ENCODE results near the gene BCAR1. TPM values are rescaled to one million over a fixed set of nuclear protein-coding genes. Genes with fewer than 3 reads are reported as not detected.
"Not testable (repeated sequence)": the region's sequence is repeated elsewhere in the genome, so short reads cannot be mapped to it uniquely, and the experiment has no call there.

Gene BCAR1
- total RNA-seq, 1 donor from 2014 or later = 33.0 TPM

- no peak for ATAC-seq
These were observed 1.8 kb upstream of the BCAR1 start for GRCh38 chr16:75252946-75253911.

DNA sequence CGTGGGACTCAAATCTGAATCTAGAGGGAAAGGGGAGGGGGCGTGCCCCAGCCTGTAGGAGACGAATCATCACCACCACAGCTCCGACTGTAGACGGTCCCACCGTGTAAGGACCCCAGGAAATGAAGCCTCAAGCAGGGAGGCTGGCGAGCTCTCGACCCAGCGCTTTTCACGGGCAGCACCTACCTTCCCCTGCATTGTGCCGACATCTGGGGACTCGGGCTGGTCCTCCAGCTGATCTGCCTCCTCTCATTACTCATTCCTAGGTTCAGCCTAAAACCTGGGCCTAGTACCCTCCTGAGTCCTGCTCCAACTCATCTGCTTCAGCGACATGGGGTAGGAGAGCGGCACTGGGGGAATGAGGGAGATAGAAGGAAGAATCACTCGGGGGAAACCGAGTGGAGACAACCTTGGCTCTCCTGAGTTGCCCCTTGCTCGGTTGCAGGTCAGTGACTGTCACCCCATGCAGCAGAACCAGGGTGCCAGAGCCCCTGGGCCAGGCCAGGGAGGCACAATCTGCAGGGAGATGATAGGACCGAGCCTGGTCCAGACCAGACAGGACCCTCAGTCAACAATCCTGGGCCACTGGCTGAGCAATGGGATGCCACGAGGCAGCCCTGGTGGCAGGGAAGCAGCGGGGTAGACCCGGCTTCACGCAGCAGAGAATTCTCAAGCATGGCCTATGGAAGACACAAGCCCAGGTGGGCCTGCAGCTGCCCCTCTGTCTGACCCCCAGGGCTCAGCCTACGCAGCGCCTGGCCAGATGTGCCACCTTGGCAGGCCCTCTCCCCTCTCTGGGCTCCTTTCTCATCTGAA, 833 bp upstream of the BCAR1 start:
- no peak for ATAC-seq

- peak; percentile 25 for ATAC-seq
These were observed 580 bp downstream of the BCAR1 start for GRCh38 chr16:75250809-75251279.

GRCh38 chr16:75250089-75250808, 1.2 kb downstream of the BCAR1 start:
- peak; percentile 49 for ATAC-seq

DNA sequence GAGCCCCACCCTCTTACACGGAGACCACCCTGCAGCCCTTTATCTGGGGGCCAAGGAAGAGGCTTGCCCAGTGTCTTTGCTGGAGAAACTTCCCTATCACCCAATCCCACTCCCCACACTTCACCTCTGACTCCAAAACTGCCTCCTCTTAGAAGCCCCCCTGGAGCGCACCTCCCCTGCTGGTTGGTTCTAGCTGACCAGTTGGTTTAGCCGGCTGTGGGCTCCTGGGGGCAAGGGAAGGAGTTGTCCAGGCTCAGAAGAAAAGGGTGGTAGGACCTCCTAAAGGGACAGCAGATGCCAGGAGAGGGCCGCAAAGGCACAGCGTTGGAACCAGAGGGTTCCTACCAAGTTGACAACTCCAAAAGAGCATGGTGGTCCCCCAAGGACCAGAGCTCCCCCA, 2.0 kb downstream of the BCAR1 start:
- no peak for ATAC-seq

DNA sequence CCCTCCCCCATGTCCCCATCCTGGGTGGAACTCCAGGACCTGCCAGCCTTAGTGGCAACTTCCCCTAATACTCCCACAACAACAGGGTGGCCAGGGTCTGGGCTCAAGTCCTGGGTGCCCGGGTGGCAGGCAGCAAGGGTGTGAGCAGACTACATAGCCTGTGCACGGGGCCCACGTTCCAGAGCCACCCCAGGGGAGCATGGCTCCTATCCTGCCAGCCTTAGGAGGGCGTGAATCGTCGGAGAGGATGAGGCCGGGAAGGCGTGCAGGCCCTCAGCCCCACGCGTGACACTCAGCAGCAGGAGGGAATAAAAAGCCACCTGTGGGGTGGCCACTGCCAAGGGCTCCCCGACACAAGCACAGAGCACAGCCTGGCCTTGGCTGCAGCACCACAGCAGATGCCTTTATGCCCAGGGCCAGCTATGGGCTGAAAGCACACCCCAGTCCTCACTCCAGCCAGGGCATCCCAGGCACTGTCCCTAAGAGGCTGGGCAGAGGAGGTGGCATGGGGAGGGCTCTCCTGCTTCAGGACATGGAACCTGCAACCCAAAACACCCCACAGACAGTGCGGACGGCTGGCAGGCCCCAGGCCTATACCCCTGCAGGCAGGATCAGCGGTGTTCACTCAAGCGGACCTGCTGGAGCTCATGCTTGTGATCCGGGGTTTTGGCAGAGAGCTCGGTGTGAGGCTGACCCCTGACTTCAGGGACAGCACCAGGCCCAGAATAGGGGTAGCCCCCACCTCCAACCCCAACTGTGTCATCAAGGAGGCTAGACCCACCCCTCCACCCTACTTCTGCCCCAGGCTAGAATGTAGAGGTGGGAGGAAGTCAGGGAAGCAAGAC, 2.7 kb downstream of the BCAR1 start:
- no peak for ATAC-seq

DNA sequence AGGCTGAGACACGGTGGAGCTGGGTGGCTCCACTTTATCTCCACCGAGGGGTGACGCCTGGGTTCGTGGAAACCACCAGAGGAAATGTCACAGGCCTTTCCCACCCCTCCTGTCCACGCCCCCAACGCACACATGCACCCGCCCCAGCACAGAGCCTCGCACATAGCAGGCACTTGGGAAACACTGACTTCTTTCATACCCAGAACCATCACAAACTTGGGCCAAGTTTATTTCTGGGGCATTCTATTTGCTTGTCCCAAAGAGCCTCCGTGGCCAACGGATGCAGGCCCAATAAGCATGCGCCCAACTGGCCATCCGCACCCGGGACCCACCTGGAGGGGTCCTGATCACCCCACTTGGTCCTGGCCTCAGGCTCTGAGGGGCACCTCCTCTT, 3.3 kb downstream of the BCAR1 start:
- ATAC-seq = no peak

- no peak for ATAC-seq
These were observed 4.2 kb downstream of the BCAR1 start for GRCh38 chr16:75247249-75247648.

DNA sequence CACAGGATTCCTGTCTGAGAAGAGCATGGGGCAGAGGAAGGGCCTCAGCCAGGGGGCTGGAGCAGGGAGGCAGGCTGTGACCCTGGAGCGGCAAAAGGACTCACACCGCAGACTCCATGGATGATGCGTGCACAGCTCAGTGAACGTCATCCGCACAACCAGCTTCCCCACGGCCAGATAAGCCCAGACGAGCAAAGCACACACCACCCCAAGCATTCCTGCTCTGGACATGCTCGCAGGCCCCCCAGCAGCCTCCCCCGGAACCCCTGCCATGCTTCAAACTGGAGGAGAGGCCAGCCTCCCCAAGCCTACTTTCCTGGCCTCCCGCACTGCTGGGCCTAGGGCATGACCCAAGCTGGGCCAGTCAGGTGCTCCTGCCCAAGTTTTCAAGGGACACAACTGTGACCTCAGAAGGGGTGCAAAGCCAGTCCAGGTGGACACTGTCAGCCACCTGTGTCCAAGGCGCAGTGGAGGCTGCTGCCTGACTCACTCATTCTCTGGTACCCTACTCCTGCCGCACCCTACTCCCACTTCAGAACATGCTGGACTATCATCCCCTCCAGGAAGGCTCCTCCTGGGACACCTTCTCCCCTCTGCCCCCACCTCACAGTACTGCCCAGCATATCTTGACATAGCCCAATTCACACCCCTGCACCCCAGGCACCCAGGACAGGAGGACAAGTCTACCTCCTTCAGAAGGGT, 4.8 kb downstream of the BCAR1 start:
- ATAC-seq = no peak

DNA sequence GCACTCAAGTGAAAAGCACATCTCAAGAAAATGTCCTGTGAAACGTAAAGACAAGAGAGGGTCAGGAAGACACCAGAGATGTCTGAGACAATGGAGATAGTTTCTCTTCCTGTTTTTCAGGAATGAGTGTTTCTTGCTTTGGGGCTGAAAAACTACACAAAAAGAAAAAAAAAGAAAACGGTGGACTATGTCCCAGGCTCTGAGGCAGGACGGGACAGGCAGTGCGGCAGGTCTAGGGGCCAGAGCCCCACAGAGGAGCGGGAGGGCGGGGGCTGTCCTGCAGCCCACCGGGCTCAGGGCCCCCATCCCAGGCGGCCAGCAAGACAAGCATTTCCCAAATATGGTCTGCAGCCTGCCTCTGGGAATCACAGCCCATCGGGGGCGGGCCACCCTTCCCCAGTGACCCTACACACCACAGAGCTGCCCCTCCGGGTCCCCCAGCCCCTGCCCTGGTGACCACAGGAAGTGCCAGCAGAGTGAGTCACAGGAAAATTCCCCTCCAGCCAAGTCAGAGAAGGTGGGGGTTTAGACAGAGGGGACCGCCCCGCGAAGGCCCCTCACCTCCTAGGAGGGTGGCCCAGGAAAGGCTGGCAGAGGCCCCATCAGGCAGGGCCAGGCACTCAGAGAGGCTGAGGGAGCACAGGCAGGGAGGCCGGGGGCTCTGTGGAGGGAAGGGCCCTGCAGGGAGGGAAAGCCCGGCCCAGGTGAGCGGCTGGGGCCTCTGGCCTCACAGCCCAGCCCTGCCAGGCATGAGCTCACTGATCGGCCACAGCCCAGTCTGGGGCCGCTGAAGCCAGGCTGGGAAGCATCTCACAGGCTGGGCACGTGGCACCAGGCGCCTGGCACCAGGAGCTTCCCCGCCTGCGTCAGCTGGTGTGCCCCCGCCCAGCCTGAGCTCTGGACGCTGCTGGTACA, 6.3 kb downstream of the BCAR1 start:
- peak; percentile 54 for ATAC-seq

DNA sequence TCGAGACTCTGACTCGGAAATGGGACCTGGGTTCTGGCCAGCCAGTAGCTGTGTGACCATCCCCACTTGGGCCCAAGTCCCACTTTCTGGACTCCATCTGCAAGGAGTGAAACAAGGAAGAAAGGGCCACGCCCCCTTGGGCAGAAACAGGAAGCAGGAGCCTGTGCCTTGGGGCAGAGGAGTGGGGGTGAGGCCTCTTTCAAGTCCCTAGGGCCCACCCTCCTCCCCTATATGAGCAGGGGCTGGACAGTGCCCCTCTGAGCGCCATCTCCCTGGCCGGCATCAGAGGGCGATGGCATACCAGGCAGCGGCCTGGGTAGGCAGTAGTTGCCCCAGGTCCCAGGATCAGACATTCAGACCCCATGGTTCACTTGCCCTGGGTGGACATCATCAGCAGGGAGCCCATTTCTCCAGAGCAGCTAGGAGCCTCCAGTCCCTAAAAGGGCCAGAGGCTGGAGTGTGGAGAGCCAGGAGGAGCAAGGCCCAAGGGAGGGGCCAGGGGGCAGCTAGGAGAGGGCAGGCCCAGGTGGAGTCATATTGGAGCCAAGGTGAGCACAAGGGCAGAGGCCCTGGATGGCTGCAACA, 7.1 kb downstream of the BCAR1 start:
- ATAC-seq = no peak

GRCh38 chr16:75243667-75244224, 7.7 kb downstream of the BCAR1 start:
- ATAC-seq = no peak

GRCh38 chr16:75242436-75243078, 8.9 kb downstream of the BCAR1 start:
- ATAC-seq = not testable (repeated sequence)

- no peak for ATAC-seq
These were observed 9.5 kb downstream of the BCAR1 start for GRCh38 chr16:75241955-75242354.

DNA sequence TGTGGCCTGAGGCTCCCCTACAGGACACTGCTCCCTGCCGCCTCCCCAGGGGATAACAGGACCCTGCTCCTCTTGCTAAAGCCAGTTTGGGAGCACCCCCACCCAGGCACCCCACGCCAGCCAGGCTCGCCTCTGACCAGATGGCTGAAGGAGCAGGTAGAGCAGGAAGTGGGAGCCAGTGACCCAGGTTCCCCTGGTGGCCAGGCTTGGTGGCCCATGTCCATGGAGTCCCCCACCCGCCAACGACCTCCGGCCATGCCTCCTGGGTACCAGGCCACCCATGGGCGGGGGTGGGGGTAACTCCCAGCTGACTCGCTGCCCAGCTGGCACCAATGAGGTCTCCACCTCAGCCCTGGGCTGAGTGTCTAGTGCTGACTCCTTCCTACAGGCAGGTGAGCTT, 10.0 kb downstream of the BCAR1 start:
- ATAC-seq = no peak

DNA sequence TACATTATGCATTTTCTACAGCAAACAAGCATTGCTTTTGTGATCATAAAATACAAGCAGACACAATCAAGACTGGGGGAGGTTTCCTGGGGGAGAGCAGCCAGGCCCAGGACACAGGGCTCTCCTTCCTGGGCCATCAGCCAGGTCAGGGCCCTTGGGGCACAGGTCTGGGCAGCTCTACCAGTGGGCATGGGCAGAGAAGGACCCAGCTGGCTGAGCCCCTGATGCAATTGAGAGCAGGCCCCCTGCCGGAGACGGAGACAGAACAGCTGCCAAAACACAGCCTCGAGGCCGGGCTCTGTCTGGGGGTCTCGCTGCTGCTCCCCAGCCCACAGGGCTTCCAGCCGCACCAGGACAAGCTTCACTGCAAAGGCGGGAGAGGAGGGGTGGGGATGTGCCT, 10.8 kb downstream of the BCAR1 start:
- not testable (repeated sequence) for ATAC-seq

- no peak for ATAC-seq
These were observed 11.8 kb downstream of the BCAR1 start for GRCh38 chr16:75239542-75240122.

- no peak for ATAC-seq
These were observed 12.4 kb downstream of the BCAR1 start for GRCh38 chr16:75238853-75239541.
